ENCODE measurements around the gene BMX. TPM values are rescaled to one million over a fixed set of nuclear protein-coding genes. Genes with fewer than 3 reads are reported as not detected.

The BMX gene
- 0.07 TPM in 1 of 2 replicates, not detected in the other for total RNA-seq

DNA sequence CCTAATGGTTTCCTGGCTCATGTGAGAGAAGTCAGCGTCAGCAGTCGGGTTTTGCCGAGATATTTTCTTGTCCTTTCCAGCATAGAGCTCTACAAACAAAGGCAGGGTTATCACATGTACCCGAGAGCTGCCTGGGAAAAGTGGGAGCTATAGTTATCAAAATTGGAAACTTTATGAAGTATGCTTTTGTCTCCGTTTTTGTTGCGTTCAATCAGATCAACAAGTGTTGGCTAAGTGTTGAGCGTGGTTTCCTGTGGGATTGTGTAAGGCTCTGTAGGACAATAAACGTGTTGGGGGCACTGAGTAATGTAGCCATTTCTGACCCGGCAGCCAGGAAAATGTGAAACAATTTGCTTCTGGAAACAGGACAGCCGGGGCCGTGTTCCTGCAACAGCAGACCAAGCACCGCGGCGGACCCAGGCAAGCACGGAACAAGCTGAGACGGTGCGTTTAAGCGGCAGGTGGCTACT is at the start of gene BMX:
TSS of gene BMX (plus strand) at position 311 of the 470 bp plus-strand sequence. CDS start 7,547 bp downstream, outside the sequence.

DNA sequence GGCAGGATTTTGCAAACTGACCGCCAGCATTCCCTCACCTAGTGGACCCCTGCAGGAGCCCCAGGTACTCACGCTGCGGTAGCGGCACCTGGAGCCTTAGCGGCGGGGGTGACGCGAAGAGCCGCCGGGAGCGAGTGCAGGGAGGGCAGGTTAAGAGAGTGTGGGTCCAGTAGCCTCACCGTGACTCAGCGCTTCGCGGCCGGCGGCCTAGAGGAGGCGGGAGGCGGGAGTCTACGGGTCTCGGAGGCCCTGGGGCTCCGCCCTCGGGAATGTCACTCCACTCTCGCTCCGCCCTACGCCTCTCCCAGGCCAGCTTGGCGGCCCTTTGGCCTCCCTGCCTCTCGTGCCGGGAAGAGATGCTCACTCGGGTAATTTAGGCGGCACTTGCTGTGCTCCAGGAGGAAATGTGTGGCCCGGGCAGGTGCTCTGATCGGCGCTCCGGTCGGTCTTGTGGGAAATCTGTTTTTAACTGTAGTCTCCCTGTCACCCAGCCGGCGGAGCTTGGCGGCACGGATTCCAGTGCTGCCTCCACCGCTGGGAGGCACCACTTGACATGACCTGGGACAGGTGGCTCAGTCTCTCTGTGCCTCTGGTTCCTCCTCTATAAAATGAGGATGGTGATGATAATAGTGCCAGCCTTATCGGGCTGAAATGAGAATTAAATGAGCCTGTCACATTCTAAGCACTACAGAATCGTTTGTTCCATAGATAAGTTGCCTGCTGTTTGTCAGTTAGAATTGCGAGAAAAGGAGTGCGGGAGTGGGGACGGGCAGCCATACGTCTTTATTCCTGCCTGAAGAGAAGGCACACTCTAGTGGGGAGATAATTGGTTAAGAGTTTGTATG is 7.3 kb upstream of the BMX start, which contains the start of gene PIR:
TSS of gene PIR (minus strand) at position 216 of the 845 bp plus-strand sequence. CDS start 2,076 bp downstream, outside the sequence.

GRCh38 chrX:15600745-15601144 is 100.1 kb downstream of the BMX start, which contains the start of gene ACE2:
ACE2 (minus strand) TSS chrX:15600960; CDS start chrX:15600911, 49 bp downstream.

Other genes starting within 250 kb of the BMX start
- gene ASB9, start 230.7 kb upstream of the BMX start, total RNA-seq: 1.3 and 2.6 TPM in 2 replicates
- gene ASB11, start 185.2 kb upstream of the BMX start, total RNA-seq: not detected in 2 replicates
- gene PIGA, start 165.3 kb upstream of the BMX start, total RNA-seq: 10.7 and 12.4 TPM in 2 replicates
- 0.07 TPM in 1 of 2 replicates, not detected in the other for gene VEGFD, start 116.4 kb upstream of the BMX start, total RNA-seq
- gene PIR, start 7.5 kb upstream of the BMX start, total RNA-seq: 32.9 and 53.9 TPM in 2 replicates
- 1.6 and 1.9 TPM in 2 replicates for gene ACE2, start 100.2 kb downstream of the BMX start, total RNA-seq
- gene CLTRN, start 164.0 kb downstream of the BMX start, total RNA-seq: 0.46 and 0.85 TPM in 2 replicates
- 1.3 and 2.7 TPM in 2 replicates for gene CA5B, start 237.5 kb downstream of the BMX start, total RNA-seq

Data from airway epithelial cell (primary cell).